GM19438 (cell line): Measurements from ENCODE around the gene SETD3.

Experiments used
- ATAC-seq: cut with Tn5 transposase; IDR thresholded peaks from one replicate; pipeline ENCODE4 v1.9.1; 2021; ENCODE audit warnings: low read depth; ENCODE audit not compliant: unreplicated experiment

The SETD3 gene

GRCh38 chr14:99502989-99503421, 22.3 kb upstream of the SETD3 start:
- no peak for ATAC-seq

- no peak for ATAC-seq
These were observed 17.2 kb upstream of the SETD3 start for GRCh38 chr14:99497894-99498293.

- ATAC-seq: no peak
These were observed 16.7 kb upstream of the SETD3 start for GRCh38 chr14:99497341-99497740.

GRCh38 chr14:99484106-99484505, 3.4 kb upstream of the SETD3 start:
- no peak for ATAC-seq

GRCh38 chr14:99481745-99482099, 1.1 kb upstream of the SETD3 start:
- no peak for ATAC-seq

- ATAC-seq: peak; percentile 86
These were observed 472 bp upstream of the SETD3 start, which contains the start of gene CCNK for GRCh38 chr14:99480917-99481744. Gene CCNK, plus strand, starts transcription at chr14:99481409. Its CDS starts 11,269 bp downstream, at chr14:99492678.

- ATAC-seq: no peak
These were observed 1.3 kb downstream of the SETD3 start for GRCh38 chr14:99479160-99479905.

- no peak for ATAC-seq
These were observed 2.5 kb downstream of the SETD3 start for GRCh38 chr14:99478128-99478527.

GRCh38 chr14:99476864-99477263, 3.8 kb downstream of the SETD3 start:
- ATAC-seq: no peak

GRCh38 chr14:99475660-99476059, 5.0 kb downstream of the SETD3 start:
- ATAC-seq: no peak

GRCh38 chr14:99475179-99475578, 5.5 kb downstream of the SETD3 start:
- no peak for ATAC-seq

- ATAC-seq: no peak
These were observed 7.2 kb downstream of the SETD3 start for GRCh38 chr14:99473458-99473857.

- ATAC-seq: no peak
These were observed 7.7 kb downstream of the SETD3 start for GRCh38 chr14:99472937-99473336.

GRCh38 chr14:99471731-99472130, 8.9 kb downstream of the SETD3 start:
- no peak for ATAC-seq

GRCh38 chr14:99468836-99469592, 11.6 kb downstream of the SETD3 start:
- no peak for ATAC-seq

GRCh38 chr14:99468081-99468480, 12.6 kb downstream of the SETD3 start:
- ATAC-seq: no peak

- ATAC-seq: no peak
These were observed 13.2 kb downstream of the SETD3 start for GRCh38 chr14:99467336-99468078.

- no peak for ATAC-seq
These were observed 13.9 kb downstream of the SETD3 start for GRCh38 chr14:99466758-99467157.

- no peak for ATAC-seq
These were observed 15.4 kb downstream of the SETD3 start for GRCh38 chr14:99465288-99465687.

GRCh38 chr14:99463974-99464373, 16.7 kb downstream of the SETD3 start:
- no peak for ATAC-seq
